HG03064 (cell line): ENCODE data around the gene FXYD6.
"Not testable (repeated sequence)": the region's sequence is repeated elsewhere in the genome, so short reads cannot be mapped to it uniquely, and the experiment has no call there.

Source experiments
- ATAC-seq: cut with Tn5 transposase; IDR thresholded peaks from one replicate; pipeline ENCODE4 v1.9.1; 2021; ENCODE audit warnings: low read depth; ENCODE audit not compliant: unreplicated experiment

Gene FXYD6

DNA sequence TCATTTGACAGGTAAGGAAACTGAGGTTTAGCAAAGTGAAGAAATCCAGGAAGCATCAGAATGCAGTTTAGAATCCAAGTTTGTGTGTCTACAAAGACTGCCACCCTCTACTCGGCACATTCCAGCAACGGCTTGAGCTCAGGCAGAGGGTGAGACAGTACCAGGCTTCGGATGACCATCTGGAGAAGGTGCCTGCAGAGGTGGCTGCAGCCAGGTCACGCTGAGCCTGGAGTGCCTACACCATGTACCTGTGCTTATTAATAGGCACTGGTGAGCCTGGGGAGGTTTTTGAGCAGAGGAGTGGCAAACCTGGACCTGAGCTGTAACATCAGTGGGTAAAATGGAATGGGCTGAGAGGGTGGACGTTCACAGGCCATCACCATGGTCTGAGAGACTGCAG is 4.7 kb downstream of the FXYD6 start:
- no peak for ATAC-seq

GRCh38 chr11:117871160-117871559 is 5.3 kb downstream of the FXYD6 start:
- no peak for ATAC-seq

- no peak for ATAC-seq
Observed at GRCh38 chr11:117870103-117870952, 6.1 kb downstream of the FXYD6 start.

DNA sequence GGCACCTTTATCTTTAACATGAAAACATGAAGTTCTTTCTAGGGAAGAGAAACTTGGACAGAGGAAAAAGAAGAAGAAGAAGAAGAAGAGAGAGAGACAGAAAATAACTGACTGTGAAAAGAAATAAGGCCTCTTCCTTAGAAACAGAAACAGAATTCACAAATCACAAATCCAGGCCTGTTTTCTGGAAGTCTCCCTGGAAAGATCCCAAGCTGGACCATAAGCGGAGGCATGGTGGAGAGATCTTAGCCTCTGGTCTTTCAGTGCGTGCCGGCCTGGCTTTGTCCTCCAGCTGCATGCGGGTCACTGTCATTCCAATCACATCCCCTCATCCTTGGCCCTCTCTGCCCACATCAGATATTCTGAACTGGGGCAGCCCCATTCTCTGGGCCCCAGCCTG is 6.9 kb downstream of the FXYD6 start:
- no peak for ATAC-seq

GRCh38 chr11:117868815-117869561 is 7.5 kb downstream of the FXYD6 start:
- ATAC-seq = no peak

DNA sequence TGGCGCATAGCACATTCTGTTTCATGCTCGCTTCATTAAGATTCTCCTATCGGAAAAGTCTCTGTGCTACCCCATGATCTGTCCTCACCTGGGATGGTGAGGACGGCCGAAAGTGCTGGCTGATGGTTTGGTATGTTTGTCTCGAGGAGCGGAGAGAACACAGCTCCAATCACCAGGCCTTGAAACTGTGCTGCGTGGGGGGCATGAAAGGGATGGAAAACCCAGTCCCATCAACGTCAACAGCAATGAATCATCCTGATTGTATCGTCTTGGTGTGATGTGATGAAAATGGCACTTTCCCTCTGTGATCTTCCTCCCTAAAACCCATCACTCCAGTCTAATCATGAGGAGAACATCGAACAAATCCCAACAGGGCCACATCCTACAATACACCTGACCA is 8.4 kb downstream of the FXYD6 start:
- ATAC-seq = no peak

DNA sequence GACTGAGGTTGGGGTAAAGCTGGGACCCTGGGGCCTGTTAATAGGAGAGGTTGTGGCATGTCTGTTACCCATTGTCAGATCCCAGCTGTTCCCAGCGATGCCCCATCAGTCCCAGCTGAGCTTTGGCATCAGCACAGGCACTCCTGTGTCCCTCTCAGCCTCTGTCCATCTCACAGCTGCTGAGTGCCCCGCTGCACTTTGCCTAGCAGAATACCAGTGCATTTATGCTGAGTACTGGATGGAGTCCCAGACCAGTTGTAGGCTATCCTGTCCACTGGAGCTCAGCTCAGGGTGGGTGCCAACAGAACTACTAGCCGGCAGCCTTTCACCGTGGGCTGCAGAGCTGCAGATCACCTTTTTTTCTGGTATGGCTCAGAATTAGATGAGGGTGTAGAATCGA is 9.9 kb downstream of the FXYD6 start:
- no peak for ATAC-seq

DNA sequence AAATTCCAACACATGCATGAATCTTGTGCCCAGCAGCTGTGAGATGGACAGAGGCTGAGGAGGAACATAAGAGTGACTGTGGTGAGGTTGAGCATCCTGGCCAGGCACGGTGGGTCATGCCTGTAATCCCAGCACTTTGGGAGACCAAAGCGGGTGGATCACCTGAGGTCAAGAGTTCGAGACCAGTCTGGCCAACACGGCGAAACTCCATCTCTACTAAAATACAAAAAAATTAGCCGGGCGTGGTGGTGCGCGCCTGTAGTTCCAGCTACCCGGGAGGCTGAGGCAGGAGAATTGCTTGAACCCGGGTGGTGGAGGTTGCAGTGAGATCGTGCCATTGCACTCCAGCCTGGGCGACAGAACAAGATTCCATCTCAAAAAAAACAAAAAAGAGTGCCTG is 10.9 kb downstream of the FXYD6 start:
- not testable (repeated sequence) for ATAC-seq

GRCh38 chr11:117863383-117863782 is 13.1 kb downstream of the FXYD6 start:
- ATAC-seq = no peak

DNA sequence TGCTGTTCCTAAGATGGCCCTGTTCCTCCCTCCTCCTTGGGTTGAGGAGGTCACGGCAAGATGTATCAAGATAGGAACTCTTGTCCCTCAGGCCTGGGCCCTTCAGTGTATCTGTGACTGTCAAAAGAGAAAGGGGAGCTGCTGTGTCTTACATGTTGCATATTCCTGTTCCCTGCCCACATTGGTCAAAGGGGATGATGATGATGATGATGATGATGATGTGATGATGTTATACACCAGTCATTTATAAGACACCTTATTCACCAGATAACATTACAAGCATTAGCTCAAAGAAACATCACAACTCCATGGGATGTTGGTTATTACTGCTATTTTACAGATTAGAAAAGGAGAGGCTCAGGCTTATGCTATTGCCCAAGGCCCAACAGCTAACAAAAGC is 13.7 kb downstream of the FXYD6 start:
- ATAC-seq = no peak

DNA sequence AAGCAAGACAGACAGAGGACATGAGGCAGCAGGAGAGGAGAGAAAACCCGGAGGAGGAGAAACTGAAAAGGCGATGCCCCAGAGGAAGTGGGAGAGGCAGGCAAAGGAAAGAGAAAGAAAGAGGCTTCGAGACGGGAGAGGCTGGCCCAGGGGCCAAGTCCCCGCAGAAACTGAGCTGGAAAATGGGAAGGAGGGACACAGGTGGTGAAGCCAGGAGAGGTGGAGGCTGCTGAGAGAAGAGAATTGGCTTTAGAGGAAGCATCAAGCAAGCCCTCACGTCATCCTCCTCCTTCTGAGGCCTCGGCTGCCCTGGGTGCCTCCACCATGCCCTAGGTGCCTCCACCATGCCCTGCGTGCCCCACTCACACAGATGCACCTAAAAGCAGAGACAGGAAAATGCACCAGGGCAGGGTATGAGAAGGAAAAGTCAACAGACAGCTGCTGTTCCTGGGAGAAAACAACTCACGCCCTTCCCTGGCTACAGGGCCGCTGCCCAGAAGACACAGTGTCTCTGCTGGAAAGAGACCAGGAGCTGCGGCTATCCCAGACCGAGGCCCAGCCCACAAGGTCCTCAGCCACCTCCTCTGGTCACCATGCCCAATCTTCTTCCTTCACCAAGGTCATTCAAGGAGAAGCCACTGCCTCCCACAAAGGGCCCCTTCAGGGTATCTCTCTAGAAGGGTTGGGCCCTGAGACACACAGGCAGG is 14.3 kb downstream of the FXYD6 start:
- no peak for ATAC-seq

DNA sequence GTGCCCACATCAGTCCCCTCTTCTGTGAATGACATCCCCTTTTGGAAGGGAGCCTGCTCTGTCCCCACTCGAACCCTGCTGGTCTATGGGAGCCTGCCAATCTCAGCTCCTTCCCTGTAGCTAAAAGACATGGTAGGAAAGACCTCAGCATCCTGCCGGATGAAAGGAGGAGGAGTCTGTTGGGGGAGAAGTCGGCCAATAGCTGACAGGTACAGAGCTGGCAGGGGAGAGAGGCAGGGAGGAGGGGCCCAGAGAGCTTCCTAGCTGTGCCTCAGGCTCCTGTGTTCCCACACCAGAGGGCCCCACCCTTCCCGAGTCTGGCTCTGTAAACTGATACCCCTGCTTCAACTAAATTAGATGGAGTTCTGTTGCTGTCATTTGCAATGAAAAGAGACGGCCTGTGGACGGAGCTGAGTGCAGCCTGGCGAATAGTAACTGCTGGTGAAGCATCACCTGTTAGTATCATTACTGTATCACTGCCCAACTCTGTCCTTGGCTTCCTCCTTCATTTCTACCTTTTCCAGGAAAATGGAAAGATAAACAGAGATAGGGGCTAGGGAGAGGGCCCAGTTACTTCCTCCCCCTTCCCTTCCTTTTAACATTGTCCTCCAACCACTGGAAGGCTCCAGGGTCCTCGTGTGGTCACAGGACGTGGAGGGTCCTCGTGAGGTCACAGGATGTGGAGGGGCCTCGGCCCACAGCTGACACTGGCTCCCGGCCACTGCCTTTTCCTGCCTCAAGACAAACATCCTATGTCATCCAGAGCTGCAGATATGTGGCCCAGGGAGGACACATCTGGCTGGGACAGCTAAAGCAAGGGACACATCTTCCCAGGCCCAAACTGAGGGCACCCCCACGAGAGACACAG is 15.1 kb downstream of the FXYD6 start:
- no peak for ATAC-seq

GRCh38 chr11:117860139-117860538 is 16.3 kb downstream of the FXYD6 start:
- no peak for ATAC-seq

GRCh38 chr11:117859488-117860112 is 16.9 kb downstream of the FXYD6 start:
- ATAC-seq = no peak

DNA sequence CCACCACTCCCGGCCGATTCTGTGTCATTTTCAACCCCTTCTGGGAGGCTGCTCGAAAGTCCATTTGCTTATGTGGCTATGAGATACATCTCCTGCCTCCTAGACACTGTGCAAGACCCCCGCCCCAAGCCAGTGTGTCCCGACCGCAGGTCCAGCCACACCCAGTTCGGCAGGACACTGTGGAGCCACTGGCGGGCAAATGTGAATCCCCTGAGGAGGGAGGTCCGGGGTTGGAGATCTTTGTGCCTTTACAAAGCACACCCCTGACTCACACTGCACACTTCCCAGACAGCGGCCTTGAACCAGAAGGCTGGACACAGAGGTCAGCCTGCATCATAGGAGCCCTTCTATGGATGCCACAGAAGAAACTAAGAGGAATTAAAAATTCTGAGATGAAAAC is 17.4 kb downstream of the FXYD6 start:
- ATAC-seq = no peak

GRCh38 chr11:117857734-117858414 is 18.6 kb downstream of the FXYD6 start:
- no peak for ATAC-seq

DNA sequence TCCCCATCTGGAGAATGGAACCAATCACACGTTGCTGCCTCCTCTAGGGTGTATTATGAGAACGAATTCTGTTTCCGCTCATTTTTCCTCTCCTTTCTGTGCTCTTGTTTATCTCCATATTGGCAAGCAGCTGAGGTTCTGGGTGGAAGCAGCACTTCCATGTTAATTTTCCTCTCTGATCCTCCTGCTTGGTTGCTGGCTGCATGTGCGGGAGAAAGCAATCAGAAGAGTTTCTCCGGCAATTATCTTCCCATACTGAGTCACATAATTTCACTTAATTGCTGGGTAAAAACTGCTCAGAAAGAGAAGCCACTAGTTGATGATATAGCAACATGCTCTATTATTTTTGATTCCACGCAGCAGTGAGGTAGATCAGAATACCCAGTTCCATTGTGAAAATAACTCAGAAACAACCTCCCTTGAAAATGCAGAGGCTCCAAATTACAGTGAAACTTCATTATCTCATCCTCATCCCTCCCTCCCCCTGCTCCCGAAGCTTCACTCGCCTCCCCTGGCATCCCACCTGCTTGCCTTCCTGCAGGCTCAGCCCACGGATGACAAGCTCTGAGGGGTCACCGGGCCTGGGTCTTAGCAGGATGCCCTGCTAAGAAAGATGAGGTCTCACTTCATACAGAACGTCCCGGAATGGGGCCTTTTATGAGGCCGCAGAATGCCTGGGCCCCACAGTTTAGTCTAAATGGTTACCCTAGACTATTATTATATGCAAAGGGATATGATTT is 20.4 kb downstream of the FXYD6 start:
- ATAC-seq = no peak

DNA sequence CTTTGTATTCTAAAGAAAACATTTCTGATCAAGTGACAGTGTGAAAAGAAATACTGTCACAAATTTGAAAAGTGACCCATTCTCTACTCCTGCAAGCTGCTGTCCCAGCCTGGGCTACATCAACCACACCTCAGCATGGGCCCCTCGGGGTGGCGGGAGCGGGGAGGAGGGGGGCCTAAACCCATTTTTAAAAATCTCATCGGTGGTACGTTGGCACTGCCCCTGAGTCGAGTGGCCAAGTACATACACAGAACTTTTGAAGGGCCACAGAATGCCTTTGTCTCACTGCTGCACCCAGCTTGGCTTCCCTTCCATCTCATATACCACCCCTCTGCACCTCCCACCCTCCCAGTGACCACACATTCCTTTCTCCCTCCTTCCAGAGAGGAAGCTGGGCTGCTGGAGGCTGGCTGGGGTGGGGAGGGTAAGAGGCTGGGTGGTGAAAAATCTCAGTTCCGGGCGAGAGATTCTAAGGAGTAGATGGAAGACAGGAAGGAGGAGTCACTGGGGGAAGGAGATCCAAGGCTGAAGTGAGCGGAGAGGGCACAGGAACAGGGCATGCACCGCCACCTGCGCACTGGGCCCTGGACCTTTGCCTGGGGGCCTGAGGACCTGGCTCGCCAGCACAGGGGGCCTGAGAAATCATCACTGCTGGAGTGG is 21.1 kb downstream of the FXYD6 start:
- ATAC-seq = no peak
